Femur (tissue), 1 donor: ENCODE data around the gene KCNN1.
"Not testable (repeated sequence)": the region's sequence is repeated elsewhere in the genome, so short reads cannot be mapped to it uniquely, and the experiment has no call there.

Experiments
- DNase-seq: peaks from one replicate; pipeline ENCODE4 v3.0.0-alpha.2; 2017

The KCNN1 gene

DNA sequence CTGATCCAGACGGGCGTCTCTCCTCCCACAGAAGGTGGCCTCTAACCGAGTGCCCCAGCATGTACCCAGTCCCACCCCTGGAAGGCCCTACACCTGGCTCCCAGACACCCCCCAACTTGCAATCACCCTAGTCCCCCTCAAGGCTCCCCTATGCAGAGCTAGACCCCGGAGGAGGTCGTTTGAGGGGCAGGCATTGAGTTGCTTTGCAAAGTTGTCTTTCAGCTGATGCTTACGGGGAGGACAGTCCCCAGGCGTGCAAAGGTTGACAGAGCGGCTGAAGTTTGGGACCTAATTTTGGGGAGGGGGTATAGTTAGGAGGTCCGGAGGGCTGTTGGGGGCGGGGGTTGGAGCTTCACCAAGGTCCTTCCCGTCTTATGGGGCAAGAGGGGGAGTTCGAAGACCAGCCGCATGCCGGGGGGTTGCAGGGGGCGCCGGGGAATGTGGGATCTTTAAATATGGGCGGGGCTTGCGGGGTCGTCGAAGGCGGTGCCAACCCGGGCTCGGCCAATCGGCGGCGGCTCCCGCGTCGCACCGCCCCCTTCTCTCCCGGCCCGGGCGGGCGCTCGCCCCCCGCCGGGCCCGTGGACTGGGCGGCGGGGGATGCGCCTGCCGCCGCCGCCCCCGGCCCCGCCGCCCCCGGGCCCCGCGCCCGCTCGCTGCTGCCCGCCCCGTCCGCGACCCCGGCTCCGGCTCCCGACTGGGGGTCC is at the start of gene KCNN1:
KCNN1 (plus strand) TSS at position 558 of the 707 bp plus-strand sequence. CDS start 6,782 bp downstream, outside the sequence.
- DNase-seq: peak; percentile 56

DNA sequence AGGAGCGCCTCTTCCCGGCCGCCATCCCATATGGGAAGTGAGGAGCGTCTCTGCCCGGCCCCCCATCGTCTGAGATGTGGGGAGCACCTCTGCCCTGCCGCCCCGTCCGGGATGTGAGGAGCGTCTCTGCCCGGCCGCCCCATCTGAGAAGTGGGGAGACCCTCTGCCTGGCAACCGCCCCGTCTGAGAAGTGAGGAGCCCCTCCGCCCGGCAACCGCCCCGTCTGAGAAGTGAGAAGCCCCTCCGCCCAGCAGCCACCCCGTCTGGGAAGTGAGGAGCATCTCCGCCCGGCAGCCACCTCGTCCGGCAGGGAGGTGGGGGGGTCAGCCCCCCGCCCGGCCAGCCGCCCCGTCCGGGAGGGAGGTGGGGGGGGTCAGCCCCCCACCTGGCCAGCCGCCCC is 48.8 kb upstream of the KCNN1 start:
- DNase-seq: not testable (repeated sequence)

DNA sequence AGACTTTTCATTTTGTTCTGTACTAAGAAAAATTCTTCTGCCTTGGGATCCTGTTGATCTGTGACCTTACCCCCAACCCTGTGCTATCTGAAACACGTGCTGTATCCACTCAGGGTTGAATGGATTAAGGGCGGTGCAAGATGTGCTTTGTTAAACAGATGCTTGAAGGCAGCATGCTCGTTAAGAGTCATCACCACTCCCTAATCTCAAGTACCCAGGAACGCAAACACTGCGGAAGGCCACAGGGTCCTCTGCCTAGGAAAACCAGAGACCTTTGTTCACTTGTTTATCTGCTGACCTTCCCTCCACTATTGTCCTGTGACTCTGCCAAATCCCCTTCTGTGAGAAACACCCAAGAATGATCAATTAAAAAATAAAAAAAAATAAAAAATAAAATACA is 47.8 kb upstream of the KCNN1 start:
- not testable (repeated sequence) for DNase-seq

DNA sequence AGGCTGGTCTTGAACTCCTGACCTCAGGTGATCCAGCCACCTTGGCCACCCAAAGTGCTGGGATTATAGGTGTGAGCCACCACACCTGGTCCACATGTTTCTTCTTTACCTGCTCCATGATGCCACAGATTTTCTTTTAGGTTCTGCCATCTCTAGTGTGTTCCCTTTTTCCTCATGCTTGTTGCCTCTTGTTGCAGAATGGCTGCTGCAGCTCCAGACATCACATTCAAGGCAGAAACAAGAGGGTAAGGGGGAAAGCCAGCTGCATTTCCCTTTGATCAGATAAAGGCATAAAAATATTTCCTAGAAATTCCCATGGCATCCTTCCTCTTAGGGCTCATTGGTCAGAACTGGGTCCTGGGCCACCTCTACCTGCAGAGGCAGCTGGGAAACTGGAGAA is 46.4 kb upstream of the KCNN1 start:
- no peak for DNase-seq

DNA sequence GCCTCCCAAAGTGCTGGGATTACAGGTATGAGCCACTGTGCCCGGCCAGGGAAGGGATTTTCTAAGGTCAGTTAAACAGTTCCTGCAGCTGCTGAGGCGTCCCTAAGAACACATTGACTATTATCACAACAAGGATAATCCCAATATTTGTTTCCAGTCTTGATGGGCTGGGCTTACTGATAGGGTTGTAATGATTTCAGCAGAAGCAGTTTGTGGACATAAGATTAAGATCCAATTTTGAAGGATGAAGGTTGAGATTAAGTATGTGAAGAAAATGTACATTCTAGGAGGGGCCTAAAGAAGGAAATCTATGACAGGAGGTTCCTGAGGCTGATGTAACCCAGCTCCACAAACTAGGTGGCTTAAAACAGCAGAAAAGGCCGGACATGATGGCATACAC is 44.8 kb upstream of the KCNN1 start:
- no peak for DNase-seq

DNA sequence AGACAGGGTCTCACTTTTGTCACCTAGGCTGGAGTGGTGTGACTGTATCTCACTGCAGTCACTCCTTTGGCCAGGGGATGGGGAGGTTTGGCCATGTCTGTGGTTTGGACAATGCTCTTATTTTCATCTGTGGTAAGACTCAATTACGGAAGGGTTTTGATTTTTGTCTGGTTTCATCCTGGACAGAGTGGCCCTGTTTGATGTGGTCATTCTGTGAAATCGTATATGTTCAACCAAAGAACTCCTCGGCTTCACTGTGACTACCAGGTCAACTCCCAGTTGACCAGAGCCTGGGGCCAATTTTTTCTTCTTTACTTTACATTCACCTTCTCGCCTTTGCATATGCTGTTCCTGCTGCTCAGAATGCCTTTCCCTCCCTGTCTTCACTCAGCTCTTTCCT is 40.9 kb upstream of the KCNN1 start:
- no peak for DNase-seq

DNA sequence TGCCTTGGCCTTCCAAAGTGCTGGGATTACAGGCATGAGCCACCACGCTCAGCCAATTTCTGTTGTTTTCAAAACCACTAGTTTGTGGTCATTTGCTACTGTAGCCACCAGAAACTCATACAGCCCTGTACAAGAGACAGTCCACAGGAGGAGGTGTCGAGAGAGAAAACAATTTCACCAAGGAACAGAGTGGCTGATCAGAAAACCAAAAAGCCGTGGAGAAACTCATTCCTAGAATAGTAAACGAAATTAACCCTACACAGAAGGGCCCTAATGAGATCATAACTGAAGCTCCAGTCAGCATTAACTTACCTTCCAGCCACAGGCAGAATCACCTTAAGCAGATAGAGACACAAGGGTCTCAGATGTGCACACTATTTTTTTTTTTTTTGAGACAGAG is 37.9 kb upstream of the KCNN1 start:
- DNase-seq: no peak

DNA sequence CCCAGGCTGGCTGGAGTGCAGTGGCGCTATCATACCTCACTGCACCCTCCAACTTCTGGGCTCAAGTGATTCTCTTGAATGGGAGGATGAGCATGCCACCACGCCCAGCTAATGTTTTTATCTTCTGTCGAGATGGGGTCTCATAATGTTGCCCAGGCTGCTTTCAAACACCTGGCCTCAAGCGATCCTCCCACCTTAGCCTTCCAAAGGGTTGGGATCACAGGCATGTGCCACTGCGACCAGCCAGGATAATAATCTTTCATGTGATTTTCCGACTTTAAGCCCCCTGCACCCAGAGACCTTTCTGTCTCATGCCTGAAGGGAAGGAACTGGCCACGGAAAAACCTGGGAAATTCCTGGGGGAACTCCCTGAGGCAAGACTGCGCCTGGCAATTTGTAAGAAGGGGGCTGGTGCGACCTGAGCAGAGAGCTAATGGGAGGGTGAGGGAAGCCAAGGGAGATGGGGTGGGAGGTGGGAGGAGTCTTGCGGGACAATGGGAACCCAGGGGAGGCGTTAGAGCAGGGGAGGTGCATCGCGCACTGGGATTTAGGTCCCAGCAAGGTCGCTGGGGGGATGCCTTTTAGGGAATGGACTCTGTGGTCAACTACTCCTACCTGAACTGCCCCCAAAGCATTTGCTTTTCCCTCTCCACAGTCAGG is 35.2 kb upstream of the KCNN1 start:
- DNase-seq: no peak

DNA sequence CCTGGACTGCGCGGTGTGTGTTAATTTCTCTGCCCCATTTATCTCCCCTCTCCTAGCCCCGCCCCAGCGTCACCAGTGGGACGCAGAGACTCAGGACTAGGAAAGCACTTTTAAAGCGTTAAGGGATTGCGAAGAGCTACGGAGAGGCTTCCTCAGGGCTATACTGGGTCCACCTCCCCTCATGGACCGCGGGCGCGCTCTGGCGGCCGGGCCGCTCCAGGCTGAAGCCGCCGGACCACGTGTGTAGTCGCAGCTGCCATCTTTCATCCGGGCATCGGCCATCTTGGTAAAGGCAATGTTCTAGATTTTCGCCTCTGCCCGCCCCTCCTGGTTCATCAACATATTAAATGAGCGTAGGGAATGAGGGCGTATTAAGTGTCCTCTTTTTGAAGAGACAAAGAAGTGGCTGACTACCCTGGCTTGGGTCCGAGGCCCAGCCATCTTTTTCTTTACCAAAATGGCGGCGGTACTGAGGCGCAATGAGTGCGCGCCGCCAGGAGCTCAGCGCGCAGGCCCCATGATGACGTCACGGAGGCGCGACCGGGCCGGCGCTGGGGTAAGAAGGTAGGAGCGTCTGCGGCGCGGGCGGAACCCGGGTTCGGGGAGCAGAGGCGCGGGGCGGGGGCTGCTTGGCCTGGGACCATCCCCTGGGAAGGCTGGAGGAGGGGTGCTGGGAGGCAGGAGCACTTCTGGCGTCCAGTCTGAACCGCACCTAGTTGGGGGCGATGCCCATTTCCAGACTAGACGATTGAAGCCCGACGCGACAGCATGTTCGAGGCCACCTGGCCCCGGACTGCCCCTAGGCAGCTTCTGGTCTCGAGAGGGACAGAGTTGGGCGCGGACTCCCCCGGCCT is 34.2 kb upstream of the KCNN1 start, which contains the start of gene CCDC124:
CCDC124 (plus strand) TSS at position 531 of the 854 bp plus-strand sequence. CDS start 3,406 bp downstream, outside the sequence.
- peak; percentile 93 for DNase-seq

DNA sequence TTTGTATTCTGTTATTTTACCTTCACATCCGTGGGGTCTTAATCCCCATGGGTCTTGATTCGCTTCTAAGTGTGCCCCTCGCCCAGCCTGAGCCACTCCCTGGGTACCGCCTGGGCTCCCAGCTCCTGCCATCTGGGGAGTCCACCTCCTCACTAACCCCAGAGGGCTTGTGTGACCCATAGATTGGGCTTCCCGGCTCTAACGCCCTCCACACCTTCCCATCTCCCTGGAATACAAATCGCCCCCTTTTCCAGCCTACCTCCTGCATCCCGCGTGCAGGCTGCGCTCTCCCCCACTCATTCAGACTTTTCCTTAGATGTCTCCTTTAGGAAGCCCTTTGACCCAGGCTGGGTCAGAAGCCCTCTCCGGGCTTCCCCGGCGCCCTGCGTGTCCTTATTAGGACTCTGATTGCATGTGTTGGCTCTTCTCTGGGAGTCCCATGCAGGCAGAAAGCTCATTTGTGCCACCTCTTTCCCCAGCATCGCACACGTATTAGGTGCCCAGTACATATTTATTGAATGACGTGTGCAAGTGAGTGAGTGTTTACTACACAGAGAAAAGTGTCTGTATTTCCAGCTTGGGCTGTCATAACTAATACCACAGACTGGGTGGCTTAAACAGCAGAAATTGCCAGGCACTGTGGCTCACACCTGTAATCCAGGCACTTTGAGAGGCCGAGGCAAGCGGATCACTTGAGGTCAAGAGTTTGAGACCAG is 33.3 kb upstream of the KCNN1 start:
- no peak for DNase-seq

DNA sequence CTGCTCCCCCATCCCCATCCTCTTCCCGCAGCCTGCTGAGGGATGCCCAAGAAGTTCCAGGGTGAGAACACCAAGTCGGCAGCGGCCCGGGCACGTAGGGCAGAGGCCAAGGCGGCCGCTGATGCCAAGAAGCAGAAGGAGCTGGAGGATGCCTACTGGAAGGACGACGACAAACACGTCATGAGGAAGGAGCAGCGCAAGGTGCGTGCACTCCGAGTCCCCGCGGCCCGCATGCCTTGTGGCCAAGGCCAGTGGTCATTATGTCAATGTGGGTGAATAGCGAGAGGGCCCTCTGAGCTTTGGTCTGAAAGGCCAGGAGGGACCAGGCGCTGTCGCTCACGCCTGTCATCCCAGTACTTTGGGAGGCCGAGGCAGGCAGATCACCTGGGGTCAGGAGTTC is 30.5 kb upstream of the KCNN1 start:
- DNase-seq: no peak

DNA sequence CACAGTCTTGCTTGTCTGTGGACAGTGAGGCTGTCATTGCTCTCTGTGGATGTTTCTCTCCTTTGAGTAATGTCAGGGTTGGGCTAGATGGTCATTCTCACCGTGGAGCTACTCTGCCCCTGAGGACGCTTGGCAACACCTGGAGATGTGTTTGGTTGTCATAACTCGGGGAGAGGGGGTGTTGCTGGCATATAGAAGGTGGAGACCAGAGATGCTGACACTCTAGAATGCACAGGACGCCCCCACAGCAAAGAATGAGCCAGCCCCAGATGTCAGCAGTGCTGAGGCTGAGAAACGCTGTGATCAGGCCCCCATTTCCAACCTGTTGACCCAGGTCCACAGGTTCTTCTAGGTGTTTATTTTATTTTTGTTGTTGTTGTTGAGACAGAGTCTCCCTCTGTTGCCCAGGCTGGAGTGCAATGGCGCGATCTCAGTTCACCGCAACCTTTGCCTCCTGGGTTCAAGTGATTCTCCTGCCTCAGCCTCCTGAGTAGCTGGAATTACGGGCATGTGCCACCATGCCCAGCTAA is 29.5 kb upstream of the KCNN1 start:
- DNase-seq: no peak

DNA sequence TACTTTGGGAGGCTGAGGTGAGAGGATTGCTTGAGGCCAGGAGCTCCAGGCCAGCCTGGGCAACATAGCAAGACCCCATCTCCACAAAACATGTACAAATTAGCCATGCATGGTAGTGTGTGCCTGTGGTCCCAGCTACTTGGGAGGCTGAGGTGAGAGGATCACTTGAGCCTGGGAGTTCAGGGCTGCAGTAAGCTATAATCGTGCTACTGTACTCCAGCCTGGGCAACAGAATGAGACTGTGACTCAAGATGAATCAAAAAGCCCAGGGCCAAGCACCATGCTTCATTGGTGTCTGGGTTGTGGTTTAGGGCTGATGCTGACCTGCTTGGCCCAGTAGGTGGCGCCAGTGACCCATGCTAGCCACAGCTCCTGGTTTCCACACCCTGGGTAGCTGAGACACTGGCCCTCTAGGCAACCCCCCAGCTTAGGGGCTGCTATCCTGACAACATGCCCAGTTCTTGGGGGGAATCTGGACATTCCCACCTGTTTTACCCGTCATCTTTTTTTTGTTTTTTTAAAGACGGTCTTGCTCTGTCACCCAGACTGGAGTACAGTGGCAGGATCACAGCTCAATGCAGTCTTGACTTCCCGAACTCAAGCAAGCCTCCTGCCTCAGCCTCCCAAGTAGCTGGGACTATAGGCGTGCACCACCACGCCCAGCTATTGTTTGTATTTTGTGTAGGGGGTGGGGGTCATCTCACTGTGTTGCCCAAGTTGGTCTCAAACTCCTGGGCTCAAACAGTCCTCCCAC is 28.6 kb upstream of the KCNN1 start:
- DNase-seq: peak; percentile 85

DNA sequence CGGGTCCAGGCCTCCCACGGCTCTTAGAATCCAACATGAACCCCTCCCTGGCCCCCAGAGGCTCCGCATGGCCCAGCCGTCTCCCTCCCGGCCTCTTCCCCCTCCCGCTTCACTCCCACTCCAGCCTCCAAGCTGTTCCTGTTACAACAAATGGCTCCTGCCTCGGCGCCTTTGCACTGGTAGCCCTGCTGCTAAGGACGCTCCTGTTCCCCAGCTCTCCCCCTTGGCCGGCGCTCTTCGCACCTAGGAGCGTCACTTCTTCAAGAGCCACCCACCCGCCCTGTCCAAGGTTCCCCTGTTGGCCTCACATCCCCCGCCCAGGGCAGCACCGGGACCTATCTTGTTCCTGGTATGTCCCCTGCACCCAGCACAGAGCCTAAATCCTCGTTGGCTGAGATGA is 24.7 kb upstream of the KCNN1 start:
- DNase-seq: no peak

DNA sequence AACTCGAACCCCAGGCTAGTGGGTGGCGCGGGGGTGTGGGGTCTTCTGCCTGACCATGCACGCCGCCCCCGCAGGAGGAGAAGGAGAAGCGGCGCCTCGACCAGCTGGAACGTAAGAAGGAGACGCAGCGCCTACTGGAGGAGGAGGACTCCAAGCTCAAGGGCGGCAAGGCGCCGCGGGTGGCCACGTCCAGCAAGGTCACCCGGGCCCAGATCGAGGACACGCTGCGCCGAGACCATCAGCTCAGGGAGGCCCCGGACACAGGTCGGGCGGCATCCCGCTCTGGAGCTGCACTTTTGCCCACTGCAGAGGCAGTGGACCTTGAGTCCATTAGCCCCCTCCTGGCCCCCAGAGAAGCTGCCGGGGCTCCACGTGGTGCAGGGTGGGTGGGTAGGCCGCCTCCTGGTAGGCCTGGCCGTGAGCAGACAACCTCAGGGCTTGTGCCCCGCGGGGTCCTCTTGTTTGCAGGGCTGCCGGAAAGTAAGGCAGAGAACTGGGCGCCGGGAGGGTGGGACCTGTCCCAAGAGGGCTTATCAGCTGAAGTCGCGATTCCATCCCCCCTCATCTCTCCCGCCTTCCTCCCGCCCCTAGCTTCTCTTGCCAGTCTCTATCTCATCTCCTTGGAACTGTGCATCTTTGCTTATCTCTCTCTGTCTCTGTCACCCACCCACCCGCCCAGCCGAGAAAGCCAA is 24.2 kb upstream of the KCNN1 start:
- DNase-seq: no peak

DNA sequence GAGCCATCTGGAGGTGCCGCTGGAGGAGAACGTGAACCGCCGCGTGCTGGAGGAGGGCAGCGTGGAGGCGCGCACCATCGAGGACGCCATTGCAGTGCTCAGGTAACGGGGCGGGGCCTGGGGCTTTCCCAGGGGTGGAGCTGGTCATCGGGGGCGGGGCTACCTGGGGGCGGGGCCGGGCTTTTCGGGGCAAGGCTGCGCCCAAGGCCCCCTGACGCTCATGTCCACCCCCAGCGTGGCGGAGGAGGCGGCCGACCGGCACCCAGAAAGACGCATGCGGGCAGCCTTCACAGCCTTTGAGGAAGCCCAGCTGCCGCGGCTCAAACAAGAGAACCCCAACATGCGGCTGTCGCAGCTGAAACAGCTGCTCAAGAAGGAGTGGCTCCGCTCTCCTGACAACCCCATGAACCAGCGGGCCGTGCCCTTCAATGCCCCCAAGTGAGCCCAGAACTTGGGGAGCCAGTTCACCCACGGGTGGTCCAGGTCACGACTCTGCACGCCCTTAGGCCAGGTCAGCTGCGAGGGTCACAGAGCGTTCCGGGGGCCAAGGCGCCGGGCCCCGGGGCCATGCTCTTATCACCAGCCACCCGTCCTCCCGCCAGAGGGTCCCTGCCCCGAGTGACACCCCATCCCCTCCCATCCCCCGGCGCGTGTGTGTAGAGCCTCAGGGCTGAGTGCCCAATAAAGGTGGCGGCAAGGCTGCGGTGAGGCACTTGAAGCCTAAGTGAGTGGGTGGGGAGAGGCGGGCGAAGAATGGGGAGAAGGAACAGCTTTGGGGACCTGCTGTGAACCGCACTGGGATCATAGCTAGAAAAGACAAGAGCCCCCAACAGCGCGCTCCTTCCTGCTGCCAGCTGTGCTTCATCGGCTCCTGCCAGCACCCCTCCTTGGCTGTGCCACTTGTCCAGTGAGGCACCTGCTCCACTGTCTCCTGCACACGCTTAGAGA is 23.4 kb upstream of the KCNN1 start:
- DNase-seq: no peak

DNA sequence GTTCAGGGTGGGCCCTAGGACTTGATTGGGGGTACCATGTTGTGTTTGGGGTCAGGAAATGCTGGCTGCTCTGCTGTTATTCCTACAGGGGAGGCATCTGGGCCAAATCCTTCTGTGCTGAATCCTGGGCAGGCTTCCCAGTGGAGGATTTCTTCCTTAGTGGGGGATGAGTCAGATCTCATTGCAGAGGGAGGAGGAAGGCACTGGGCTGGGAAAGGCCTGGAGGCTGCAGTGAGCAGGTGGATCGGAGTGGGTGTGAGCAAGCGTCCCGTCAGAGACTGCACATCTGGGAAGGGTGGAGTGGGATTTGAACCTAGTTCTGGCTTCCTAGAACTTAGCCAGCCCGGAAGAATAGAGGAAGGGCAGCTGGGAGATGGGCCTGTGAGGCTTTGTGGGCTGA is 22.6 kb upstream of the KCNN1 start:
- no peak for DNase-seq

DNA sequence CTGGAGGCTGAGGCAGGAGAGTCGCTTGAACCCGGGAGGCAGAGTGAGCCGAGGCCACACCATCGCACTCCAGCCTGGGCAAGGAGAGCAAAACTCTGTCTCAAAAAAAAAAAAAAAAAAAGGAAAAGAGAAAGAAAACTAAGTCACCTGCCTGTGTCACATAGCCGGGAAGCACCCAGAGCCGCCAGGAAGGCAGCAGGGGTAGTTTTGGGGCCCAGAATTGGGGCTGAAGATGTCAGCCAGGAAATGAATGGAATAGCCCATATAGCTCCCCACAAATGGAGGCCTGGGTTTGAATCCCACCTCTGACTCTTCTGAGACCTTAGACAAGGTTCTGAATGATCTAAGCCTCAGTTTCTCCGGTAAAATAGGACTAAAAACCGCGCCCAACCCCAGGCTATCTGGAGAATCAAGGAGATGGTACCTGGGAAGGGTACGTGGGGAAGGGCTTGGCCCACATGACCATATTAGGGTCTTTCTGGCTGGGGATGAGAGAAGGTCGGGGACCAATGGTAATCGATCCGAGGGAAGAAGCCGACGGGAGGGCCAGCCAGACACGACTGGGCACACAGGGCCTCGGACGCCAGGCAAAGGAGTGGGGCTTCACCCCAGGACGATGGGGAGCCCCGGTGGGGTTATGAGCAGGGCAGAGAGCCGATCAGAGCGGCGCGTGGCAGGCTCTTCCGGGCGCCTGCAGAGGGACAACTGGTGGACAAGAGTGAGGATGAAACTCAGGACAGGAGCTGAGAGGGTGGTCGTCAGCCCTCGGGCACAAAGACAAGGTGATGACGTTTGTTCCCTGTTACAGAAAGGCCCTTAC is 19.7 kb upstream of the KCNN1 start:
- DNase-seq: no peak
